ENCODE results near the gene RAB39A.
A peak's percentile ranks its signal among the peaks of the same experiment; 100 is the strongest.

Gene RAB39A

GRCh38 chr11:107991868-107992414 is 63.7 kb downstream of the RAB39A start:
- TF ChIP-seq CTCF (IDR thresholded peaks at IDR 0.05; ENCODE audit: insufficient read depth, low read depth, low read length, missing control alignments): no peak
- no peak overlapping the region for H3K4me3 ChIP-seq (ENCODE audit: low read depth, low read length)
- DNase-seq (ENCODE audit: low read depth): no peak

GRCh38 chr11:107996006-107996776 is 67.9 kb downstream of the RAB39A start:
- TF ChIP-seq CTCF (IDR thresholded peaks at IDR 0.05; ENCODE audit: insufficient read depth, low read depth, low read length, missing control alignments): no peak
- no peak for DNase-seq (ENCODE audit: low read depth)
- H3K4me3 ChIP-seq (ENCODE audit: low read depth, low read length): no peak overlapping the region

- no peak overlapping the region for H3K4me3 ChIP-seq (ENCODE audit: low read depth, low read length)
- DNase-seq (ENCODE audit: low read depth): no peak
- no peak for TF ChIP-seq CTCF (IDR thresholded peaks at IDR 0.05; ENCODE audit: insufficient read depth, low read depth, low read length, missing control alignments)
Observed at GRCh38 chr11:107998761-107999160, 70.5 kb downstream of the RAB39A start.

GRCh38 chr11:107999759-108000455 is 71.7 kb downstream of the RAB39A start:
- DNase-seq (ENCODE audit: low read depth): peak; percentile 63
- H3K4me3 ChIP-seq (ENCODE audit: low read depth, low read length): no peak overlapping the region

GRCh38 chr11:108002476-108002875 is 74.2 kb downstream of the RAB39A start:
- TF ChIP-seq CTCF (IDR thresholded peaks at IDR 0.05; ENCODE audit: insufficient read depth, low read depth, low read length, missing control alignments): no peak
- no peak overlapping the region for H3K4me3 ChIP-seq (ENCODE audit: low read depth, low read length)
- no peak for DNase-seq (ENCODE audit: low read depth)

More at GRCh38 chr11:107999759-108000455, 71.7 kb downstream of the RAB39A start:
- peak; percentile 56 for TF ChIP-seq CTCF (IDR thresholded peaks at IDR 0.05; ENCODE audit: insufficient read depth, low read depth, low read length, missing control alignments)

GRCh38 chr11:108003623-108004022 is 75.4 kb downstream of the RAB39A start:
- DNase-seq (ENCODE audit: low read depth): no peak
- H3K4me3 ChIP-seq (ENCODE audit: low read depth, low read length): no peak overlapping the region
- TF ChIP-seq CTCF (IDR thresholded peaks at IDR 0.05; ENCODE audit: insufficient read depth, low read depth, low read length, missing control alignments): no peak
